Stomach (tissue), 9 donors: ENCODE data around the gene CNTROB. TPM values are rescaled to one million over a fixed set of nuclear protein-coding genes. Genes with fewer than 3 reads are reported as not detected.

ENCODE experiments used
- DNase-seq, 2 donors: peaks; one replicate each; pipeline versions ENCODE4 v3.0.0 to v3.0.0-alpha.2; 2013 to 2019
- H3K27ac ChIP-seq, 5 donors: fragments of 200-600 bp in 4 of 5; sonication (generic) in 4 of 5; one replicate each; pipeline ENCODE4 v1.5.1; 2013 to 2019; ENCODE audit warnings: mild to moderate bottlenecking in 1 of 5, moderate library complexity in 1 of 5
- H3K27me3 ChIP-seq, 3 donors: fragments of 200-600 bp; sonication (generic); one replicate each; pipeline ENCODE4 v1.5.1; 2017 to 2019; ENCODE audit warnings: mixed run types in 1 of 3
- H3K36me3 ChIP-seq, 4 donors: fragments of 200-600 bp; sonication (generic); 1 replicate in 3 of 4; 2 replicates in 1 of 4; pipeline ENCODE4 v1.5.1; 2016 to 2019
- H3K4me1 ChIP-seq, 4 donors: fragments of 200-600 bp; sonication (generic); one replicate each; pipeline ENCODE4 v1.5.1; 2016 to 2019
- H3K4me3 ChIP-seq, 4 donors: fragments of 200-600 bp; sonication (generic) in 3 of 4; one replicate each; pipeline ENCODE4 v1.5.1; 2016 to 2019; ENCODE audit warnings: mild to moderate bottlenecking in 1 of 4
- H3K9me3 ChIP-seq, 4 donors: fragments of 200-600 bp; sonication (generic); one replicate each; pipeline ENCODE4 v1.5.1; 2016 to 2019
- CTCF ChIP-seq, 7 experiments: fragments of 450-650 bp in 4 of 7; fragments of 200-600 bp in 3 of 7; sonication (generic) in 3 of 7; IDR thresholded peaks; one replicate each; pipeline ENCODE4 v1.5.1; 2016 to 2019; ENCODE audit warnings: antibody characterized with exemption in 7 of 7, control low read depth in 2 of 7, mild to moderate bottlenecking in 1 of 7
- EP300 ChIP-seq: sonication (generic); formaldehyde crosslinking; IDR thresholded peaks from one replicate; pipeline ENCODE4 v1.6.1; 2017; ENCODE audit warnings: antibody characterized with exemption
- POLR2A ChIP-seq, 4 donors: fragments of 450-650 bp; IDR thresholded peaks; one replicate each; pipeline ENCODE4 v1.6.1; 2016; ENCODE audit warnings: antibody characterized with exemption in 4 of 4, control low read depth in 2 of 4, mild to moderate bottlenecking in 1 of 4, moderate library complexity in 1 of 4
- POLR2AphosphoS5 ChIP-seq, 3 donors: sonication (generic); formaldehyde crosslinking; IDR thresholded peaks; one replicate each; pipeline ENCODE4 v1.6.1; 2016; ENCODE audit warnings: antibody characterized with exemption in 3 of 3
- WGBS, 5 donors: extraction: QIAGEN DNeasy Blood & Tissue Kit in 3 of 5; methylation state at CpG; one replicate each; pipeline versions ENCODE4 v1.1.5 to v1.1.7; 2013 to 2018; 5-methylcytosine and 5-hydroxymethylcytosine counted together
- intact Hi-C: fragments of 100-400 bp; cut with DNase I; formaldehyde crosslinking; loops from one replicate; pipeline ENCODE4 v1.15.1; 2023; ENCODE audit warnings: low total_unique reads
- polyA plus RNA-seq, 3 donors: library from polyadenylated mRNA; stranded (reverse); fragments of 200-250 nt; gene quantifications; one replicate each; pipeline ENCODE4 v1.2.3, GENCODE V29; 2013
- total RNA-seq, 5 donors: library from RNA; depleted of rRNA; stranded (reverse); fragments of >200 nt; gene quantifications; one replicate each; pipeline versions ENCODE4 v1.1.0 to v1.2.3, GENCODE V29; 2014 to 2016
- donor health status: healthy with polysubstance abuse.
- donor health status: Bipolar disorder and iron deficiency.
- donor health status: healthy.

The CNTROB gene
- total and polyA plus RNA-seq, 8 donors = 12.9 to 146 (median 25.7) TPM

- H3K4me1 ChIP-seq = peaks cover 0 to 22% (median 8%) of the 10 kb centered on the region in 4 donors
- no peak overlapping the region for H3K4me3 ChIP-seq
- no peak for DNase-seq
- H3K27ac ChIP-seq = peak overlapping the region in 1 of 5 donors; percentile 54
- H3K9me3 ChIP-seq = no peaks in the 10 kb centered on the region
- H3K27me3 ChIP-seq = peaks cover 0 to 8% (median 2%) of the 10 kb centered on the region in 3 donors
- TF ChIP-seq POLR2A (IDR thresholded peaks at IDR 0.05) (no peak), EP300 (no peak), CTCF (IDR thresholded peaks at IDR 0.05) (no peak), POLR2AphosphoS5 (IDR thresholded peaks at IDR 0.05) (peak in 1 of 3 donors; percentile 15)
- no peaks in the 10 kb centered on the region for H3K36me3 ChIP-seq
- 69 to 77% (median 71%) methylated on average over 13 of the region's 13 CpGs for WGBS, 5 donors
- intact Hi-C loops = no loop called here
Measured at GRCh38 chr17:7955414-7956227, 23.6 kb downstream of the CNTROB start.

- 73 to 92% (median 80%) methylated on average over 11 of the region's 11 CpGs for WGBS, 5 donors
- intact Hi-C loops = no loop called here
Measured at GRCh38 chr17:7956228-7956965, 24.4 kb downstream of the CNTROB start.

GRCh38 chr17:7959503-7960253 is 27.7 kb downstream of the CNTROB start:
- Histone ChIP-seq H3K9me3 (no peaks in the 10 kb centered on the region), H3K27ac (no peak overlapping the region)
- intact Hi-C loops = no loop called here

More at GRCh38 chr17:7956228-7956965, 24.4 kb downstream of the CNTROB start:
- DNase-seq = peak in 1 of 2 donors; percentile 81
- Histone ChIP-seq H3K27ac (peak overlapping the region in 1 of 5 donors; percentile 54), H3K4me1 (peaks cover 0 to 18% (median 6%) of the 10 kb centered on the region in 4 donors), H3K4me3 (no peak overlapping the region), H3K9me3 (no peaks in the 10 kb centered on the region), H3K36me3 (no peaks in the 10 kb centered on the region), H3K27me3 (peaks cover 0 to 16% (median 7%) of the 10 kb centered on the region in 3 donors)
- TF ChIP-seq POLR2AphosphoS5 (IDR thresholded peaks at IDR 0.05) = peak in 2 of 3 donors; percentile 3 to 5
- no peak for TF ChIP-seq EP300

GRCh38 chr17:7961421-7961820 is 29.4 kb downstream of the CNTROB start:
- Histone ChIP-seq H3K4me1 (peaks cover 0 to 3% (median 2%) of the 10 kb centered on the region in 4 donors), H3K4me3 (no peak overlapping the region), H3K27me3 (peaks cover 0 to 19% (median 7%) of the 10 kb centered on the region in 3 donors), H3K9me3 (no peaks in the 10 kb centered on the region), H3K36me3 (no peaks in the 10 kb centered on the region), H3K27ac (no peak overlapping the region)
- intact Hi-C loops = no loop called here
- WGBS, 5 donors = 40 to 58% (median 45%) methylated on average over 2 of the region's 2 CpGs
- DNase-seq = no peak
- TF ChIP-seq POLR2AphosphoS5 (IDR thresholded peaks at IDR 0.05) (no peak), EP300 (no peak), POLR2A (IDR thresholded peaks at IDR 0.05) (no peak), CTCF (IDR thresholded peaks at IDR 0.05) (no peak)

More at GRCh38 chr17:7959503-7960253, 27.7 kb downstream of the CNTROB start:
- no peak for DNase-seq
- Histone ChIP-seq H3K4me3 (no peak overlapping the region), H3K27me3 (peaks cover 0 to 19% (median 7%) of the 10 kb centered on the region in 3 donors), H3K36me3 (no peaks in the 10 kb centered on the region), H3K4me1 (peaks cover 0 to 10% (median 4%) of the 10 kb centered on the region in 4 donors)
- 88 to 92% (median 90%) methylated on average over 9 of the region's 9 CpGs for WGBS, 5 donors
- no peak for TF ChIP-seq EP300
- no peak for TF ChIP-seq POLR2A (IDR thresholded peaks at IDR 0.05)
- TF ChIP-seq POLR2AphosphoS5 (IDR thresholded peaks at IDR 0.05) = no peak
- TF ChIP-seq CTCF (IDR thresholded peaks at IDR 0.05) = no peak
